ENCODE results near the gene CUL4A.
"Not testable (repeated sequence)": the region's sequence is repeated elsewhere in the genome, so short reads cannot be mapped to it uniquely, and the experiment has no call there.

CUL4A gene

GRCh38 chr13:113209759-113210421, 477 bp downstream of the CUL4A start:
- DNase-seq: peak in 1 of 2 experiments; percentile 3

- DNase-seq: no peak
These were observed 1.4 kb downstream of the CUL4A start for GRCh38 chr13:113210833-113211232.

GRCh38 chr13:113211774-113212173, 2.4 kb downstream of the CUL4A start:
- no peak for DNase-seq

- DNase-seq: peak in 1 of 2 experiments; percentile 26
These were observed 7.0 kb downstream of the CUL4A start for GRCh38 chr13:113216254-113217048.

- DNase-seq: no peak
These were observed 9.2 kb downstream of the CUL4A start for GRCh38 chr13:113218586-113218985.

- DNase-seq: no peak
These were observed 10.0 kb downstream of the CUL4A start for GRCh38 chr13:113219256-113219940.

- no peak for DNase-seq
These were observed 10.8 kb downstream of the CUL4A start for GRCh38 chr13:113220141-113220598.

GRCh38 chr13:113220877-113221276, 11.5 kb downstream of the CUL4A start:
- DNase-seq: no peak

GRCh38 chr13:113223070-113223469, 13.7 kb downstream of the CUL4A start:
- no peak for DNase-seq

- DNase-seq: no peak
These were observed 15.1 kb downstream of the CUL4A start for GRCh38 chr13:113224486-113224885.

GRCh38 chr13:113225515-113225914, 16.1 kb downstream of the CUL4A start:
- DNase-seq: no peak

- DNase-seq: no peak
These were observed 17.5 kb downstream of the CUL4A start for GRCh38 chr13:113226873-113227450.

- no peak for DNase-seq
These were observed 19.7 kb downstream of the CUL4A start for GRCh38 chr13:113229161-113229560.

- no peak for DNase-seq
These were observed 20.4 kb downstream of the CUL4A start for GRCh38 chr13:113229791-113230190.

- DNase-seq: no peak
These were observed 22.1 kb downstream of the CUL4A start for GRCh38 chr13:113231306-113232207.

GRCh38 chr13:113232208-113233003, 23.0 kb downstream of the CUL4A start:
- DNase-seq: no peak

- no peak for DNase-seq
These were observed 23.7 kb downstream of the CUL4A start for GRCh38 chr13:113233101-113233500.

GRCh38 chr13:113238536-113238935, 29.1 kb downstream of the CUL4A start:
- DNase-seq: no peak

GRCh38 chr13:113239357-113239756, 29.9 kb downstream of the CUL4A start:
- DNase-seq: no peak

- DNase-seq: no peak
These were observed 30.6 kb downstream of the CUL4A start for GRCh38 chr13:113239986-113240385.

GRCh38 chr13:113241623-113242022, 32.2 kb downstream of the CUL4A start:
- not testable (repeated sequence) for DNase-seq
